Measurements from ENCODE around the gene CLC. TPM values are rescaled to one million over a fixed set of nuclear protein-coding genes. Genes with fewer than 3 reads are reported as not detected.
A peak's percentile ranks its signal among the peaks of the same experiment; 100 is the strongest.
"Not testable (repeated sequence)": the region's sequence is repeated elsewhere in the genome, so short reads cannot be mapped to it uniquely, and the experiment has no call there.

The CLC gene
- total and polyA plus RNA-seq, 3 experiments from 2014 or later = 0.84 TPM; not detected in 2

DNA sequence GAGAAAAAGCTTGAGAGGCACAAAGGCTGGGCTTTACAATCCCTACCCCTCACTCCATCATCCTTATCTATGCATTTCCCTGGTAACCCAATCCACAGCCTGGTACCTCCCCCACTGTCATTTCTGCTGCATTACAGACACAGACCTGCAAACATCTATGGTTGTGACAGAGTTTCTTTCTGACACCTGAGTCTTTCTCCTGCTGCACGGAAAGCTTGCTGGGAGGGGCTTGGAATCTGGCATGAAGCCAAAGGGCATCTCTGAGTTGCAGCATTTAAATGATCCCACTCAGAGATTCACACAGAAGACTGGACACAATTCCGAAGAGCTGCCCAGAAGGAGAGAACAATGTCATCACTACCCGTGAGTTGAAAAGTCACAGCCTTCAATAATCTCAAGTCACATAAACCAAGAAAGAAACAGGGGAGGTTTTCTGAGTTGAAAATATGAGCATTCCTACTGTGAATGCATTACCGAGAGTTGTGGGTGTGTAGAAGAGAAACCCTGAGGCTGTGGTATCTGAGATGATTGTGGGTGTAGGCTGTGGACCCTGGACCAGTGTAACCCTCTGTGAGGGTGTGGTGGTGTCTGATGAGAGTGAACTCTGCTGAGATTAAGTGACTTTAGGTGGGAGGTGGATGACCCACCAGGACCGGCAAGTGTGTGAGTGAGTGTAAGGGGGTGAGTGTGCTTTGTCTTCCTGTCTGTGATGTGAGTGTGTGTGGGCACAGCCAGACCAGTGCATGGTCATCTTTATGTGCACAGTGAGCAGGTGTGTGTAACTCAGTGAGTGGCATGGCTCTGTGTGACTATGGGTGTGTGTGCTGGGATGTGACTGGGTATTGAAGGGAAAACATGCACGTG, 33.4 kb downstream of the CLC start, which contains the start of gene LGALS14:
TSS of gene LGALS14 (plus strand) at position 301 of the 864 bp plus-strand sequence. CDS start at position 349, 48 bp downstream.
- peak within 1 kb of the TSS in 1 of 7 donors; percentile 23 for H3K4me3 Mint-ChIP-seq
- H3K36me3 ChIP-seq (ENCODE audit: insufficient read depth, low read length) = no peaks in the 10 kb centered on the region
- CTCF ChIA-PET = no interaction called here

DNA sequence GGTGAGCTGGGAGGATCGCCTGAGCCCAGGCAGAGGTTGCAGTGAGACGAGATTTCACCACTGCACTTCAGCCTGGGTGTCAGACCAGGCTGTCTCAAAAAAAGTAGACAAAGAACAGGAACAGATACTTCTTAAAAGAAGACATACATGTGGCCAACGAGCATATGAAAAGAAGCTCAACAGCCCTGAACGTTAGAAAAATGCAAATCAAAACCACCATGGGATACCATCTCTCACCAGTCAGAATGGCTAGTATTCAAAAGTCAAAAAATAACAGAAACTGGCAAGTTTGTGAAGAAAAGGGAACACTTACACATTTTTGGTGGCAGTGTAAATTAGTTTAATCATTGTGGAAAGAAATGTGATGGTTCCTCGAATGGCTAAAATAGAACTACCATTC, 36.5 kb downstream of the CLC start:
- Mint-ChIP-seq H3K27me3 (peaks cover 8 to 57% of the 10 kb centered on the region in 2 donors), H3K9me3 (no peaks in the 10 kb centered on the region), H3K4me1 (peaks cover 8 to 22% (median 17%) of the 10 kb centered on the region in 3 donors), H3K27ac (no peak overlapping the region), H3K36me3 (no peaks in the 10 kb centered on the region), H3K4me3 (no peak overlapping the region)
- POLR2A ChIA-PET = no interaction called here
- H3K27ac ChIP-seq (ENCODE audit: low read depth, low read length) = no peak overlapping the region
- no peak for DNase-seq
- CTCF ChIA-PET = no interaction called here
- H3K4me3 ChIP-seq (ENCODE audit: low read length) = no peak overlapping the region
- no peaks in the 10 kb centered on the region for H3K9me3 ChIP-seq (ENCODE audit: low read length)
- H3K4me1 ChIP-seq (ENCODE audit: insufficient read depth, low read length) = peaks cover 13% of the 10 kb centered on the region
- H3K36me3 ChIP-seq (ENCODE audit: insufficient read depth, low read length) = no peaks in the 10 kb centered on the region
- no peaks in the 10 kb centered on the region for H3K27me3 ChIP-seq (ENCODE audit: insufficient read depth, low read length, poor library complexity, severe bottlenecking)

More for the DNA sequence above, 33.4 kb downstream of the CLC start, which contains the start of gene LGALS14:
- H3K4me1 Mint-ChIP-seq = peaks cover 8 to 22% (median 21%) of the 10 kb centered on the region in 3 donors
- no peaks in the 10 kb centered on the region for H3K36me3 Mint-ChIP-seq
- Histone ChIP-seq H3K9me3 (ENCODE audit: low read length) (no peaks in the 10 kb centered on the region), H3K4me3 (ENCODE audit: low read length) (no peak within 1 kb of the TSS), H3K27me3 (ENCODE audit: insufficient read depth, low read length, poor library complexity, severe bottlenecking) (no peaks in the 10 kb centered on the region), H3K27ac (ENCODE audit: low read depth, low read length) (no peak within 1 kb of the TSS), H3K4me1 (ENCODE audit: insufficient read depth, low read length) (peaks cover 23% of the 10 kb centered on the region)
- H3K27ac Mint-ChIP-seq = peak within 1 kb of the TSS in 3 of 8 donors; percentile 39 to 45 (median 42)
- H3K9me3 Mint-ChIP-seq = no peaks in the 10 kb centered on the region
- POLR2A ChIA-PET = no interaction called here
- DNase-seq = no peak
- peaks cover 8 to 30% of the 10 kb centered on the region in 2 donors for H3K27me3 Mint-ChIP-seq

DNA sequence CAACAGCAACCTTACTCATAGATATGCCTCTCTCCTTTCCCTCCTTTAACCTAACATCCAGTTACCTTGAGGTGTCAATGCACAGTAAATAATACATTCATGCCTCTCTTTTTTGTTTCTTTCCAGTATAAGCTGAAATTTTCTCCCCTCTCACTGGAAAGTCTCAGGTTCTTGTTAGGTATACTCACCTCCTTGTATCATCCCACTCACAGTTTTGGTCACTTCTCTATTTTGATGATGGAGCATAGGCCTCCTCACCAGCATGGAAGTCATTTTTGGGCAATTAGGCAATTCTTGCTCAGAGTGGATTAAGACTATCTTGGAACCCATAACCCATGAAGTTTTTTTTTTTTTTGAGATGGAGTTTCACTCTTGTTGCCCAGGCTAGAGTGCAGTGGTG, 39.3 kb downstream of the CLC start:
- no peak overlapping the region for H3K27ac ChIP-seq (ENCODE audit: low read depth, low read length)
- H3K4me1 ChIP-seq (ENCODE audit: insufficient read depth, low read length) = no peaks in the 10 kb centered on the region
- Mint-ChIP-seq H3K36me3 (no peaks in the 10 kb centered on the region), H3K27me3 (peaks cover 9 to 77% of the 10 kb centered on the region in 2 donors), H3K9me3 (no peaks in the 10 kb centered on the region), H3K4me3 (no peak overlapping the region), H3K4me1 (no peaks in the 10 kb centered on the region), H3K27ac (peak overlapping the region in 1 of 8 donors; percentile 30)
- no peak overlapping the region for H3K4me3 ChIP-seq (ENCODE audit: low read length)
- ChIA-PET CTCF (no interaction called here), POLR2A (no interaction called here)
- H3K9me3 ChIP-seq (ENCODE audit: low read length) = no peaks in the 10 kb centered on the region
- H3K27me3 ChIP-seq (ENCODE audit: insufficient read depth, low read length, poor library complexity, severe bottlenecking) = peaks cover 7% of the 10 kb centered on the region
- DNase-seq = no peak
- no peaks in the 10 kb centered on the region for H3K36me3 ChIP-seq (ENCODE audit: insufficient read depth, low read length)

DNA sequence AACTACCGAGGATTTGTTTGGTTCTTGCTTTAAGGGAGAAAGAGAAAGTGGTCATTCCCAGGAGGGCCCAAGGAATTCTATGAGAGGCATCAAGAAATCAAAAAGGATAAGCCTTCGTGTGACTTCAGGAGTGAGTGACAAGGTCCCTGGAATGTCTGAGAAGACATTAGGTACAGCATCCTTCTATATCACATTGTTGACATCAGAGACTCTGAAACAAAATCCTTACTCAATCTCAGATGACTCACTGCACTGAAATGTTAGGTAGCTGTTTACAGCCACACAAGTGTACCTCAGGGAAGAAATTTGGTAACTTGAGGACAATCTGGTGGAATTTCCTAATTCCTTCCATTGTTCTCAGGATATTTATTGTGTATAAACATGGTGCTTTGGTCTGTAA, 41.4 kb downstream of the CLC start:
- Mint-ChIP-seq H3K4me3 (no peak overlapping the region), H3K36me3 (no peaks in the 10 kb centered on the region), H3K27me3 (peaks cover 9 to 83% of the 10 kb centered on the region in 2 donors), H3K4me1 (no peaks in the 10 kb centered on the region), H3K9me3 (no peaks in the 10 kb centered on the region), H3K27ac (no peak overlapping the region)
- H3K4me3 ChIP-seq (ENCODE audit: low read length) = no peak overlapping the region
- POLR2A ChIA-PET = no interaction called here
- H3K4me1 ChIP-seq (ENCODE audit: insufficient read depth, low read length) = no peaks in the 10 kb centered on the region
- DNase-seq = no peak
- CTCF ChIA-PET = no interaction called here
- no peaks in the 10 kb centered on the region for H3K36me3 ChIP-seq (ENCODE audit: insufficient read depth, low read length)
- H3K27ac ChIP-seq (ENCODE audit: low read depth, low read length) = no peak overlapping the region
- H3K9me3 ChIP-seq (ENCODE audit: low read length) = no peaks in the 10 kb centered on the region
- peaks cover 7% of the 10 kb centered on the region for H3K27me3 ChIP-seq (ENCODE audit: insufficient read depth, low read length, poor library complexity, severe bottlenecking)

DNA sequence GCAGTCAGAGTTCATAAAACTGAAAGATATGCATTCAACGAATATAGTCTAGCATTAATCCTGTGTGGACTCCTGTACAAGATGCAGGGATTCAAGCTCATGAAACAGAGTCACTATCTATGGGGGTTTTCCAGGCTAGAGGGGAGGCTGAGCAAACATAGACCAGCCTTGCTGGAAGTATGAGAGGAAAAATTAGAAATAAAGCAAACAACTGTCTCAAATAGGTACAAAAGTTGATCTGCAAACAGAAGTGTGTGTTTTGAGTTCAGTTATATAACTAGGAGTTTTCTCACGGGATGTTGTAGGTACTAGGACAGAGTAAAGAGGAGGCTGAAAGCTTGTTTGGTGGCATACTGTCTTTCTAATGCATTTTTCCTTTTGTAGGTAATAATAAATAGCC, 42.1 kb downstream of the CLC start:
- Histone ChIP-seq H3K9me3 (ENCODE audit: low read length) (no peaks in the 10 kb centered on the region), H3K27ac (ENCODE audit: low read depth, low read length) (no peak overlapping the region), H3K36me3 (ENCODE audit: insufficient read depth, low read length) (no peaks in the 10 kb centered on the region), H3K27me3 (ENCODE audit: insufficient read depth, low read length, poor library complexity, severe bottlenecking) (peaks cover 7% of the 10 kb centered on the region), H3K4me1 (ENCODE audit: insufficient read depth, low read length) (no peaks in the 10 kb centered on the region), H3K4me3 (ENCODE audit: low read length) (no peak overlapping the region)
- no peak for DNase-seq
- H3K36me3 Mint-ChIP-seq = no peaks in the 10 kb centered on the region
- ChIA-PET CTCF (no interaction called here), POLR2A (no interaction called here)
- H3K9me3 Mint-ChIP-seq = no peaks in the 10 kb centered on the region
- H3K4me3 Mint-ChIP-seq = no peak overlapping the region
- H3K27me3 Mint-ChIP-seq = peaks cover 9 to 78% of the 10 kb centered on the region in 2 donors
- no peaks in the 10 kb centered on the region for H3K4me1 Mint-ChIP-seq
- H3K27ac Mint-ChIP-seq = no peak overlapping the region

DNA sequence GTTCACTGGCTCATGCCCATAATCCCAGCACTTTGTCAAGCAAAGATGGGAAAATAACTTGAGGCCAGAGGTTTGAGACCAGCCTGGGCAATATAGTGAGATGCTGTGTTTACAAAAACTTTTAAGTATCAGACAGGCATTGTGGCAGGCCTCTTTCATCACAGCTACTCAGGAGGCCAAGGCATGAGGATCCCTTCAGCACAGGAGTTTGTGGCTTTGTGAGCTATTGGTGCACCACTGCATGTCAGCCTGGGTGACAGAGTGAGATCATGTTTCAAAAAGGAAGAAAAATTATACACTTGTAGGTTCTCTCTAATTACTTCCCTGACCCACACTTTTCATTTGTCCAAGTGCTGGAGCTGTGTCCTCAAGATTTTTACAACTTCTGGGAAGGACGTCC, 45.0 kb downstream of the CLC start:
- Histone ChIP-seq H3K36me3 (ENCODE audit: insufficient read depth, low read length) (no peaks in the 10 kb centered on the region), H3K9me3 (ENCODE audit: low read length) (no peaks in the 10 kb centered on the region), H3K27ac (ENCODE audit: low read depth, low read length) (no peak overlapping the region), H3K27me3 (ENCODE audit: insufficient read depth, low read length, poor library complexity, severe bottlenecking) (peaks cover 7% of the 10 kb centered on the region), H3K4me1 (ENCODE audit: insufficient read depth, low read length) (no peaks in the 10 kb centered on the region), H3K4me3 (ENCODE audit: low read length) (no peak overlapping the region)
- DNase-seq = no peak
- H3K4me1 Mint-ChIP-seq = no peaks in the 10 kb centered on the region
- CTCF ChIA-PET = no interaction called here
- peaks cover 0 to 4% (median 0%) of the 10 kb centered on the region in 3 donors for H3K36me3 Mint-ChIP-seq
- H3K27me3 Mint-ChIP-seq = peaks cover 9 to 57% of the 10 kb centered on the region in 2 donors
- POLR2A ChIA-PET = no interaction called here
- no peak overlapping the region for H3K27ac Mint-ChIP-seq
- no peak overlapping the region for H3K4me3 Mint-ChIP-seq
- peaks cover 3 to 11% (median 6%) of the 10 kb centered on the region in 5 donors for H3K9me3 Mint-ChIP-seq

DNA sequence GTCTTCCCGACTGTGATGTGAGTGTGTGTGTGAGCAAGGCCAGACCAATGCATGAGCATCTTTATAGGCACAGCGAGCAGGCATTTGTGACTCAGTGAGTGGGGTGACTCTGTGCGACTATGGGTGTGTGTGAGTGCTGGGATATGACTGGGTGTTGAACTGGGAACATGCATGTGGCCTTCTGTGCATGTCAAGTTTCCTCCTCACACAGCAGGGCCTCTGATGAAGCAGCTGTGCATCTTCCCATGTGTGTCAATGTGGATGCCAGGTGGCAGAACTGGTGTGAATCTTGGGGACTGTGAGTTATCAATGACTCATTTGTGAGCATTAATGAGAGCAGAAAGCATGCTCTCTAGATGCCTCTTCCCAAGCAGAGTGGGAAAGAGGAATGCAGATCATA, 45.7 kb downstream of the CLC start:
- H3K27ac ChIP-seq (ENCODE audit: low read depth, low read length) = no peak overlapping the region
- H3K4me1 ChIP-seq (ENCODE audit: insufficient read depth, low read length) = no peaks in the 10 kb centered on the region
- H3K27me3 Mint-ChIP-seq = peaks cover 9 to 50% of the 10 kb centered on the region in 2 donors
- no peak overlapping the region for H3K4me3 Mint-ChIP-seq
- no peaks in the 10 kb centered on the region for H3K36me3 ChIP-seq (ENCODE audit: insufficient read depth, low read length)
- no peaks in the 10 kb centered on the region for H3K9me3 ChIP-seq (ENCODE audit: low read length)
- DNase-seq = no peak
- ChIA-PET CTCF (no interaction called here), POLR2A (no interaction called here)
- H3K27ac Mint-ChIP-seq = no peak overlapping the region
- H3K4me1 Mint-ChIP-seq = no peaks in the 10 kb centered on the region
- peaks cover 3 to 11% (median 6%) of the 10 kb centered on the region in 5 donors for H3K9me3 Mint-ChIP-seq
- peaks cover 0 to 4% (median 0%) of the 10 kb centered on the region in 3 donors for H3K36me3 Mint-ChIP-seq
- H3K27me3 ChIP-seq (ENCODE audit: insufficient read depth, low read length, poor library complexity, severe bottlenecking) = peaks cover 7% of the 10 kb centered on the region
- no peak overlapping the region for H3K4me3 ChIP-seq (ENCODE audit: low read length)

DNA sequence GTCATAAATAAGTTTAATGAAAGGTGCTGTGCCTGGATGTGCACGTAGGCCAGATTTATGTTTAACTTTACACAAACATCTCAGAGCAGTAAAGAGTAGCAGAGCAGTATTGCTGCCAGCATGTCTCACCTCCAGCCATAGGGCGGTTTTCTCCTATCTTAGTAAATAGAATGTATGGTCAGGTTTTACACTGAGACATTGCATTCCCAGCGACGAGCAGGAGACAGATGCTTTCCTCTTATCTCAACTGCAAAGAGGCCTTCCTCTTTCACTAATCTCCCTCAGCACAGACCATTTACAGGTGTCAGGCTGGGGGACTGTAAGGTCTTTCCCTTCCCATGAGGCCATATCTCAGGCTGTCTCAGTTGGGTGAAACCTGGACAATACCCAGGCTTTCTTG, 49.2 kb downstream of the CLC start:
- POLR2A ChIA-PET; H3K4me3 Mint-ChIP-seq; H3K4me1 ChIP-seq (ENCODE audit: insufficient read depth, low read length); DNase-seq; H3K4me1 Mint-ChIP-seq; H3K27ac ChIP-seq (ENCODE audit: low read depth, low read length); H3K36me3 Mint-ChIP-seq; H3K4me3 ChIP-seq (ENCODE audit: low read length); H3K27ac Mint-ChIP-seq; H3K9me3 ChIP-seq (ENCODE audit: low read length); H3K36me3 ChIP-seq (ENCODE audit: insufficient read depth, low read length); CTCF ChIA-PET; H3K27me3 ChIP-seq (ENCODE audit: insufficient read depth, low read length, poor library complexity, severe bottlenecking): not testable (repeated sequence)
- Mint-ChIP-seq H3K27me3 (peaks cover 7 to 32% of the 10 kb centered on the region in 2 donors), H3K9me3 (peaks cover 3 to 11% (median 6%) of the 10 kb centered on the region in 5 donors)

All from CD8-positive, alpha-beta memory T cell (primary cell).